Measurements from ENCODE around the gene WASF3.

DNA sequence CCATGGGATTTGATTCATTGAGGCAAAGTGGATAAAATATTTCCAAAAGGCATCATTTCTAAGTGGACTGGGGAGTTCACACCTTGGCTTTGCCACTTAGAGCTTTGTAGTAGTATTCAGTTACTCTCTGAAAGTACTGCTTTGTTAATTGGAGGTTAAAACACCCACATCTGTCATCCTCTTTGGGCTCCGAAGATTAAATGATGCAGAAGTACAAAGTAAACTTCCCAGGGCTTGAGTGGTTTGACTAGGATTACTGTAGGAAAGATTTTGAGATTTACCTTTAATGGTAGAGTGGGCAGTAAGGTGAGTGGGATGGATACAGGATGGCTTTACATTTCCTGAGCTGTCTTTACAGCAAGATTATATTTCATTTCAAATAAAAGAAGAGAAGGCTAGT lies 42.4 kb downstream of the WASF3 start:
- TF ChIP-seq, protein P1, sequence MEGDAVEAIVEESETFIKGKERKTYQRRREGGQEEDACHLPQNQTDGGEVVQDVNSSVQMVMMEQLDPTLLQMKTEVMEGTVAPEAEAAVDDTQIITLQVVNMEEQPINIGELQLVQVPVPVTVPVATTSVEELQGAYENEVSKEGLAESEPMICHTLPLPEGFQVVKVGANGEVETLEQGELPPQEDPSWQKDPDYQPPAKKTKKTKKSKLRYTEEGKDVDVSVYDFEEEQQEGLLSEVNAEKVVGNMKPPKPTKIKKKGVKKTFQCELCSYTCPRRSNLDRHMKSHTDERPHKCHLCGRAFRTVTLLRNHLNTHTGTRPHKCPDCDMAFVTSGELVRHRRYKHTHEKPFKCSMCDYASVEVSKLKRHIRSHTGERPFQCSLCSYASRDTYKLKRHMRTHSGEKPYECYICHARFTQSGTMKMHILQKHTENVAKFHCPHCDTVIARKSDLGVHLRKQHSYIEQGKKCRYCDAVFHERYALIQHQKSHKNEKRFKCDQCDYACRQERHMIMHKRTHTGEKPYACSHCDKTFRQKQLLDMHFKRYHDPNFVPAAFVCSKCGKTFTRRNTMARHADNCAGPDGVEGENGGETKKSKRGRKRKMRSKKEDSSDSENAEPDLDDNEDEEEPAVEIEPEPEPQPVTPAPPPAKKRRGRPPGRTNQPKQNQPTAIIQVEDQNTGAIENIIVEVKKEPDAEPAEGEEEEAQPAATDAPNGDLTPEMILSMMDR (IDR thresholded peaks at IDR 0.05 in 8 of 11, conservative IDR thresholded peaks at IDR 0.05 in 3 of 11) = no peak
- no peak for TF ChIP-seq POLR2A (IDR thresholded peaks at IDR 0.05)

Data from spleen (tissue), 7 donors.